GM18498 (cell line): ENCODE measurements around the gene VPS50.

Experiments used
- ATAC-seq: cut with Tn5 transposase; IDR thresholded peaks from one replicate; pipeline ENCODE4 v1.9.1; 2021; ENCODE audit warnings: mild to moderate bottlenecking, moderate library complexity; ENCODE audit not compliant: unreplicated experiment

VPS50 gene

DNA sequence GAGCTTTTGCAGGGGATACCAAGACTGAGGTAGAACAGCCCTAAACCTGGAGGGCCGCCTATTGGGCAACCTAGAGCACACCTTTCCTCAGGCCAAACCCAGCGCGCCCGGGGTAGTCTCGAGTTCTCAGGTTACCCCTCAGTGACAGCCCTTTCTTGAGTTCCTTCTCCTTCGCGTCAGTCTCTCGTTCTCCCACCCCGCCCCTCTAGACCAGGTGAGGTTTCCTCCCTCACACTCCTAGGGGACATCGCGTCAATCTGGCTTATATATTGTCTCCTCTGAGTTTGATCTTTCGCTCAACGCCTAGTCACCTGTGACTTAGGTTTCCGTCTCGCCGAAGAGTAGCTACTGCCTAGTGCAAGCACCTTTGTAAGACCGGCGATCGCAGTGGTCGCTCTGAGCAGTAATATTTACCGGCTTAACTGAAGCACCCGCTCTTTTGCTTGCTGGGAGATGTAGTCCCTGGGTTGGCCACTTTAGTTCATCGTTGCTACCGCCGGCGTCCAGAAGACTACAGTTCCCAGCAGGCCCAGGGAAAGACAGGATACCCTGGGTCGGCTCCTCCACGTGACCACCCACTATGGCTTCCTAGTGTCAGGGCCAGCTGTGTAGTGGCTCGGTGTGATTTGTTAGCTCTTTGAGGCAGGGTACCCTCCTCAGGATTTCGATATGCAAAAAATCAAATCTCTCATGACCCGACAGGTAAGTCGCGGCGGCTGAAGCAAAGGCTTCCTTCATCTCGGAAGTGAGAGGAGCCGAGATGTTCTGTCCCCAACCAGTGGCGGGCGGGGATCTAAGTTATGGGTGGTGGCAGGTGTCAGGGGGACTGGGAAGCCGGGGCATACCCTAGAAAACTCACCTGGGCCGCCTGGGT, at the start of gene VPS50:
Gene VPS50, plus strand, starts transcription at position 568 of the 874 bp plus-strand sequence. Its CDS starts 102 bp downstream, at position 670.
- peak; percentile 99 for ATAC-seq

DNA sequence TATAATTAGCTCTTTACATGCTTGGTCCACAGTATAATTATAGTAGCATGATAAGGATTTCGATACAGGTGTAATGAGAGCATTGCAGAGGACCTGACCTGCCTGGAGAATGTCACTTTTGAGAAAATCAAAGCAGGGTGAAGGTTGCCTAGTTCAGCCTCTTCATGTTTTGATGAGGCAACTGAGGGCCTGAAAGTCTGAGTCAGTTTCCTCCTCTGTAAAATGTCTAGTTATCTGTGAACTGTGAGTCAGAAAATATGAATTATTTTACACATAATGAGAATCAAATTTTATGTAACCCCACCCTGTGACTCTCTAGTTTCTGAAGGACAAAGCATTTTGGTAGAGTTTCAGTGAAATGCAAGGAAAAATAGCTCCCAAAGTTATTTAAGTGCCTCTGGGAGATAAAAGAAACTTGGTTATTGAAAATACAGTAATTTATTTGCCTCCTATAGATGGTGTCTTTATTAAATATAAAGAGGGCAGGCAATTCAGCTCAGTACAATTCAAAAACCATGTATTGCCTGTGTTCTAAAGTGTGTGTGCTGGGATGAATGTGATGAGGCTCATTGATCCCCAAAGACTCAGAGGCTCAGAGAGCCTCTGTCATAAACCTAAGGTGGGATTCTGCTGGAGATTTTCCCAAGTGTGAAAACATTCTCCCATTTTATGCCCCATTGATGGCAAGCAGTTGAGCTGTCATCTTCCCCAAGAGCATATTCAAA, 46.7 kb upstream of the VPS50 start:
- no peak for ATAC-seq

GRCh38 chr7:93188870-93189634, 43.1 kb upstream of the VPS50 start:
- ATAC-seq, result no peak

DNA sequence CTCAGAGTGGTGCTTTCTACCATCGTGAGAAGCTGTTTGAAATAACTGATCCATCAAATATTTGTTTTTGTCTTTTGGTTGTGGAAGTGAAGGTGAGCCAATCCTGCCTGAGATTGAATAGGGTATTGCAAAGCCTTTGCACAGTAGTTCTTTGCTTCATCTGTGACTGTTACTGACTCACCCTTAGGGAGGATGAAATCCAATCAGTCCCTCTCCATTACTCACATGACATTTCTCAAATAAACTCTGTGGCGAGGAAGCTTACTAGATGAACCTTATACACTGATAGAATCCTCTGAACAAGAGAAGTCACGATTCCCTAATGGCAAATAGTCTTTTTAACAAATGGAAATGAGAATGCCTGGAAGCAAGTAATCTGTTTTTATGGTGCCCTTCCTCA, 37.8 kb upstream of the VPS50 start:
- no peak for ATAC-seq

- ATAC-seq, result no peak
Measured at GRCh38 chr7:93196336-93196735, 35.8 kb upstream of the VPS50 start.

GRCh38 chr7:93198472-93198871, 33.7 kb upstream of the VPS50 start:
- ATAC-seq, result no peak

DNA sequence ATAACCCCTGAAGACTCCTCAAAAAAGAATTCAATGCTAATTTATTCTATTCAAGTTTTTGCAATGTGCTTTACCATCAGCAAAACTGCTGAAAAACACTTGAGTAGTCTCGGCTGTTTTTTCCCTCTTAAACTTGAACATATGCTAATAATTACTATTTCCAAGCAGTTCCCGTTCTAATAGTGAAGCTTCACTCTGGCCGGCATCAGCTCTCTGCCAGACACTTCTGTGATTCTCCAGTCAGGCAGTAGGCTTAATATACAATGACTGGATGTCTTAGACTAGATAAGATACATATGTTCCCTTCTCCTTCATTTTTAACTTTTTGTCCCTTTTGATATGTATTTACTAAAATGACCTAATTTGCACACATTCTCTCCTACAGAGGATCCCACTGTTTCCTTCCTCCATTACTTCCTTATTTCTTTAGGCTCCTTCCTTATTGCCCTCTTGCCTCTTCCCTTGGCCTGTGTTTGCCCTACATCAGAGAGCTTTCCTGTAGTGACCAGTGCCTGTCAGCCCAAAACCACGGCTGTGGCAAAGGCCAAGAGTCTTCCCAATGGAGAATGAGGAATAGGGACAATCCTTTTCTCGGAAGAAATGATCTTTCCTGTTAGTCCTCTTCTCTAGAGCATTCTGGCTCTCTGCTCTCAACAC, 29.4 kb upstream of the VPS50 start:
- no peak for ATAC-seq

DNA sequence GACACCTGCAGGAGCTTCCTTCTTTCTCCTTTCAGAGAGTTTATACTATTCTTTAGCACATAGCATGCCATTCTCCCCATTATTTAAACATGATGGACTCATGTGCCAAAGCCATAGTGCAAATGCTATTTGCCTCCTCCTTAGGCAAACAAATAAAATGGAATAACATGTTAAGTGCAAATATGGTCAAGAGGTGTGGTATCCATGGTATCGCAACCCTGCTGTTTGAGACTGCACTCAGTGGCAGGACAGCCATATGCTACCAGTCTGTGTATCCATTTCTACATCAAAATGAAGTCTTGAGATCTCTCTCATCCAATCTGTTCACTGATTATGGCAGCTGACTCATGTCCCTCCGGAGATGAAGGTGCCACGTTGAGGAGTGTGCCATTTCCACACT, 28.7 kb upstream of the VPS50 start:
- ATAC-seq, result no peak

- no peak for ATAC-seq
Measured at GRCh38 chr7:93205046-93205445, 27.1 kb upstream of the VPS50 start.

- no peak for ATAC-seq
Measured at GRCh38 chr7:93211228-93211818, 20.8 kb upstream of the VPS50 start.

- no peak for ATAC-seq
Measured at GRCh38 chr7:93212881-93213280, 19.3 kb upstream of the VPS50 start.

DNA sequence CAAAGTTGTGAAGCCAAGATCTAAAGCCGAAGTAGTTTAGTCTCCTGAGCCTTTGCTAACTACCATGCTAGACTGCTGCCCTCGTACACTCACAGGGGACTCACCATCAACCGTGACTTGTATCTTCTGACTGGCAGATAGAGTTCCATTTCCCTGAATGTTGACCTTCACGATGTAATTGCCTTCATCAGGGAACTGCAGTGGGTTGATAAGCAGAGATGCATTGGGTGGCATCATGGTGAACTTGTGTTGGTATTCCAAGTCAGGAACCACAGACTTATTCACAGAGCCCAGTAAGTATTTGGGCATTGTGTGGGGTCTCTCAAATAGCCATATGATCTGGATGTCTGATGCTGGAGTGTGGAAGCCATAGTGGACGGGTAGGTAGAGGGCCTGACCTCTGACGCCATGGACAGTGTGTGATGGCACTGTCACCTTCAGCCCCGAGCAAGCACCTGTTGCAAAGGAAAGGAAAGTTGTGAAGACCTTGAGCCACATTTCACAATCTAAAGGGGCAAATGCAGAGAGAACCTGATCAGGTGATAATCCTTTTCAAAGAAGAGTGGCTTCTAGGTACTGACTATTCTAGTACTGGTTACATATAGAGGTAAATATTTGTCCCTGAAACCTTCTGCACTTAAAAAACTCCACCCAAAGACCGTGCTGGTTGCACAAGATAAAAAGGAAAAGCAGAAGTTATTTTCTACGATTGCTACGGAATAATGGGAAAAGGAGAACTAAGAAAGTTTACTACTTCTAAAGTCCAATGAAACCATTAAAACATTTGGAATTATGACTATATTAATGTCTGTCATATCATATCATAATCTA, 13.0 kb upstream of the VPS50 start:
- no peak for ATAC-seq

DNA sequence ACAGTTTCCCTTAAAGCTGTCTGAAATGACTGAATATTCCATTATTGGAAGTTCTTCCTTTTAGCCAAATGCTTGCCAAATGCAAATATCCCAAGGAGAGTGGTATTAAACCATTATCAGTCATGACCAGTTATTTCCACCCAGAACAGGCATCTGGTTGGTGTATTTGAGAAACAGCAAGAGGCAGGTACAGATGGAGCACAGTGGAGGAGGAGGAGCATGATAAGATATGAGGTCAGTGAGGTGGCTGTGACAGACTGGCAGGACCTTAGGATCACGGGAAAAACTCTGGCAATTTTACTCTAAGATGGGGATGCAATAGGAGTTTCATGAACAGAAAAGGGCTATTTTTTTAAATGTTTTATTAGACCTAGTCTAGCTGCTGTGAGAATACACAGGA, 12.3 kb upstream of the VPS50 start:
- ATAC-seq, result no peak

DNA sequence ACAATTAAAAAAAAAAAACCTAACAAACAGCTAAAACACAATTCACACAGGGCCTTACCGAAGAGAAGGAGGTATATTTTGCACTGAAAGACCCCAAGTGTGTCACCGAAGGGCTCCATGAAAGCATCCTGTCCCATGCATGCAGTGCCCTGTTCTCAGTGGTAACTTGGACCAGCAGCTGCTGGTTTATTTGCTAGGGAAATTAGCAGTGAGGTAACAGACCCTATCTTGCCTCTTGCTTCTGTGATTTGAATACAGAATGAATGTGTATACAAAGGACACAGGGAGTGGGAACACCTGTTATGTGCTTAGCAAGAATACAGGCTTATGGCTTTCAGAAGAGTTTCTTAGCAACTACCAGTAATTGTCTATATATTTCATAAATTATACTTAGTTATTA, 5.9 kb upstream of the VPS50 start, which contains the start of gene HEPACAM2:
Gene HEPACAM2, minus strand, starts transcription at position 160 of the 400 bp plus-strand sequence.
- no peak for ATAC-seq

GRCh38 chr7:93228302-93228701, 3.9 kb upstream of the VPS50 start:
- ATAC-seq, result no peak

GRCh38 chr7:93231259-93231658, 907 bp upstream of the VPS50 start:
- no peak for ATAC-seq

DNA sequence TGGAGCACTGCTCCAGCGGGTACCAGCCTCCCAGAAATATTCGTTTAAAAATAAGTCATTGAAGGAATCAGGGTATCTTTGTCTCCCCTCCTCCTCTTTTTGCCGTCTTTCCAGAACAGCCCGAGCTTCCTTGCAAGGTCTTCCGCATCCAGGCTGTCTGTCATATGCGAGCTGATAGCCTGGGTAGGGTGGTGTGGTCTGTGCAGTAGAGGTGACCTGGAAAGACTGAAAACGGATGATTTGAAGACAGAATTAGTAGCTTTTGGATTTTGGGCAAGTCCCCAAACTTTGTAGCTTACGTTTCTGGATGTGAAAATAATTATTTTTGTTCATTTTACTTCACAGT, 480 bp downstream of the VPS50 start:
- peak; percentile 4 for ATAC-seq

DNA sequence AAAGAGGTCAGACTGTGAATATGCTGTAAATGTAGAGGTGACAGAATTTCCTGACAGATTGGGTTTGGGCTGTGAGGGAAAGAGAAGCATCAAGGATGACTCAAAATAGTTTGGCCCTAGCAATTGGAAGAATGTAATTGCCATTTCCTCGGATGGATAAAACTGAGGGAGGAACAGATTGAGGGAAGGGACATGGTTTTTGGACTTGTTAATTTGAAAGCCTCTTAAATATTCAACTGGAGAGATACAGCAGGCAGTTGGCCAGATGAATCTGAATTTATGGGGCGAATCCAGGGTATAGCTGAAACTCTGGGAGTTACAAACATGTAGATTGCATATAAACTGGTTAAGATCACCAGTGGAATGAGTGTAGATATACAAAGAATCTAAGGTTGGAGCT, 3.4 kb downstream of the VPS50 start:
- ATAC-seq, result no peak

- no peak for ATAC-seq
Measured at GRCh38 chr7:93238131-93238530, 6.0 kb downstream of the VPS50 start.

DNA sequence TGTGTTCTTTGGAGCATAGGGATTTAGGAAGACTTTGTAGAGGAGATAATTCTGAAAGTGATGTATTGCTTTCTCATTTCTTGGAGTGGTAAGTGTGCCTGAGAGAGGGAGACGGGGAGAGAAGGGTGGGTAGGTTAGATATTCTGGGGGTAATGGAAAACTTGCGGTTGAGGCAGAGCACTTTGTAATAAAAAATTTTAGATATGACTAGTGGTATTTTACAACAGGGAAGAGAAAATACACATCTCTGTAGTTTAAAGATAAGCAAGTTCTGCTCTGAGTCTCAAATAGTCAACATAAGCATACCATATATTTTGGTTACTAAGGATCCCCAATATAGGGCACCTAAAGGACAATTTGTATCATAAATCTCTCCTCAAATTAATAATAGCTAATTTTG, 6.6 kb downstream of the VPS50 start:
- ATAC-seq, result no peak
